Measurements from ENCODE around the gene KAT7. TPM values are rescaled to one million over a fixed set of nuclear protein-coding genes. Genes with fewer than 3 reads are reported as not detected.

Gene KAT7
- total RNA-seq, 1 donor from 2014 or later: 33.1 TPM

DNA sequence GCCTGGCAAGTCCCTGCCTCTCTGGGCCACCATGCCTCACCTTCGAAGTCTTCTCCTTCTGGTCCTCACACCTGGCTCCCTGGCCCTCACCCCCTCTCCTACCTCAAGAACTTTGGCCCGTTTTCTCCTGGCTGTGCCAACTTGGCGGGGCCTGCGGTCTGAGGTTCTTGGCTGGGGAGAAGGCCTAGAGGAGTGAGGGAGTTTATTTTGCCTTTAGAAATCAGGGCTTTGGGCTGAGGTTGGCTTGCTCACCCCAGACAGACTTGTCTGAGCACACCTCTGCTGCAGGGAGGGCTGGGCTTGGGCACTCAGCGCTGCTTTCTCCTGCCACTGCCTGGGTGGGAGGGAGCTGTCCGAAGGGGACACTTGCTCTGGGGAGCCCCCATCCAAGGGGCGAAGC, 82.7 kb downstream of the KAT7 start:
- Mint-ChIP-seq H3K27me3 (ENCODE audit: low read depth) (peaks cover 30% of the 10 kb centered on the region), H3K4me1 (ENCODE audit: low read depth) (no peaks in the 10 kb centered on the region), H3K36me3 (ENCODE audit: low read depth) (peaks cover 4% of the 10 kb centered on the region), H3K27ac (ENCODE audit: unreplicated experiment) (no peak overlapping the region), H3K9me3 (ENCODE audit: low read depth) (no peaks in the 10 kb centered on the region), H3K4me3 (ENCODE audit: unreplicated experiment) (no peak overlapping the region)
- DNase-seq (ENCODE audit: low spot score): no peak
- TF ChIP-seq, protein P1, sequence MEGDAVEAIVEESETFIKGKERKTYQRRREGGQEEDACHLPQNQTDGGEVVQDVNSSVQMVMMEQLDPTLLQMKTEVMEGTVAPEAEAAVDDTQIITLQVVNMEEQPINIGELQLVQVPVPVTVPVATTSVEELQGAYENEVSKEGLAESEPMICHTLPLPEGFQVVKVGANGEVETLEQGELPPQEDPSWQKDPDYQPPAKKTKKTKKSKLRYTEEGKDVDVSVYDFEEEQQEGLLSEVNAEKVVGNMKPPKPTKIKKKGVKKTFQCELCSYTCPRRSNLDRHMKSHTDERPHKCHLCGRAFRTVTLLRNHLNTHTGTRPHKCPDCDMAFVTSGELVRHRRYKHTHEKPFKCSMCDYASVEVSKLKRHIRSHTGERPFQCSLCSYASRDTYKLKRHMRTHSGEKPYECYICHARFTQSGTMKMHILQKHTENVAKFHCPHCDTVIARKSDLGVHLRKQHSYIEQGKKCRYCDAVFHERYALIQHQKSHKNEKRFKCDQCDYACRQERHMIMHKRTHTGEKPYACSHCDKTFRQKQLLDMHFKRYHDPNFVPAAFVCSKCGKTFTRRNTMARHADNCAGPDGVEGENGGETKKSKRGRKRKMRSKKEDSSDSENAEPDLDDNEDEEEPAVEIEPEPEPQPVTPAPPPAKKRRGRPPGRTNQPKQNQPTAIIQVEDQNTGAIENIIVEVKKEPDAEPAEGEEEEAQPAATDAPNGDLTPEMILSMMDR (IDR thresholded peaks at IDR 0.05): no peak

DNA sequence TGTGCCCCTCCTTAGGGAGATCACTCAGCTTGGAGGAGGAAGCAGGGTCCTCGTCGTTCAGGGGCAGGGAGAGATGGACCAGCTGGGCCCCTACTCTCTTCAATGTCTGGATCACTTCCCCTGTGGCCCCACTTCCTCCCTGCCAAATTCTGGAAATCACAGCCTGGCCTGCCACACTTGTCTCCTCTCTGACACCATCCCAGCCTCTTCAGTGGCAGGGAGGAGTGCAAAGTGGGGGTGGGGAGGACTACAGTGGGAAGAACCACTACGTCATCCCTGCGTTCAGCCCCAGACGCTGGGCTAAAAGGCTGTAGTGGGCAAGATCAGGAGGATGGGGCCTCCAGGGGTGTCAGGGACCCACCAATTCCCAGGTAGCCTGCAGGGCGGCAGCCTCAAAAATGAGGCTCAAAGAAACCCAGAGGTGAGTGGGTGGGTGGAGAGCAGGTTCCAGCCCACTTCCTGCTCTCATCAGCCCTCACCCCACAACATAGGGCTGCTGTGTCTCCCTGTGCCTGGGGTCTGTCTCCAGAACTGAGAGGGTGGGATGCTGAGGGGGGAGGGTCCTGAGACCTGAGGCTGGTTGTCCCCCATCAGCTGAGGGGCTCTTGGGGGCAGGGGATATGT, 84.4 kb downstream of the KAT7 start:
- H3K27me3 Mint-ChIP-seq (ENCODE audit: low read depth): peaks cover 26% of the 10 kb centered on the region
- no peak overlapping the region for H3K4me3 Mint-ChIP-seq (ENCODE audit: unreplicated experiment)
- no peaks in the 10 kb centered on the region for H3K36me3 Mint-ChIP-seq (ENCODE audit: low read depth)
- no peak for DNase-seq (ENCODE audit: low spot score)
- TF ChIP-seq, protein P1 (IDR thresholded peaks at IDR 0.05): no peak
- H3K27ac Mint-ChIP-seq (ENCODE audit: unreplicated experiment): no peak overlapping the region
- H3K4me1 Mint-ChIP-seq (ENCODE audit: low read depth): no peaks in the 10 kb centered on the region
- no peaks in the 10 kb centered on the region for H3K9me3 Mint-ChIP-seq (ENCODE audit: low read depth)

DNA sequence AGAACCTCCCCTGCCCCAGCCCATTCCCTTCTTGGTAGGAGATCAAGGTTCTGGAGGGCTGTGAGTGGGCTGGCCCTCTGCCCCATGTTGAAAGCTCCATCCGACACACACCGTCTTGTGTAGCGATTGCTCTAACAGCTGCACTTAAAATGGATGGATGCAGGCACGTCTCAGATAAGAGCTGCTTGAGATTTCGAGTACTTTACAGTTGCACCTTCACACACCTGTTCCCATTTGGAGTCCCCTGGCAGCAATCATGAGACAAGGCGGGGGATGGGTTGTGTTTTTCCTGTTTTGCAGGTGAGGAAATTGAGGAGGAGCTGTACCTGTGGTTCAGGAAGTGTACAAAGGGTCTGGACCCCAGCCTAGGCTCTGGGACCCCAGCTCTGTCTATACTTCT, 85.0 kb downstream of the KAT7 start:
- Mint-ChIP-seq H3K4me1 (ENCODE audit: low read depth) (no peaks in the 10 kb centered on the region), H3K4me3 (ENCODE audit: unreplicated experiment) (no peak overlapping the region), H3K27me3 (ENCODE audit: low read depth) (peaks cover 24% of the 10 kb centered on the region), H3K27ac (ENCODE audit: unreplicated experiment) (no peak overlapping the region), H3K36me3 (ENCODE audit: low read depth) (no peaks in the 10 kb centered on the region), H3K9me3 (ENCODE audit: low read depth) (no peaks in the 10 kb centered on the region)
- TF ChIP-seq, protein P1 (IDR thresholded peaks at IDR 0.05): no peak
- DNase-seq (ENCODE audit: low spot score): no peak

DNA sequence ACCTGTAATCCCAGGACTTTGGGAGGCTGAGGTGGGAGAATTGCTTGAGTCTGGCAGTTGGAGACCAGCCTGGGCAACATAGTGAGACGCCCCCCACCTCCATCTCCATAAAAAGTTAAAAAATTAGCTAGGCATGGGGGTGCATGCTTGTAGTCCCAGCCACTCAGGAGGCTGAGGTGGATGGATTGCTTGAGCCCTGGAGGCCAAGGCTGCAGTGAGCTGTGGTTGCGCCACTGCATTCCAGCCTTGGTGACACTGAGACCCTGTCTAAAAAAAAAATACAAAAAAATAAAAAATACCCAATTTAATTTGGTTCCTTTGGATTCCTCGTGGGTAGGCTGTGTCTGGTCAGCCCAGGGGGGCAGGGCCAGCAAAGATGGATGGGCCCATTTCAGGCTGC, 85.4 kb downstream of the KAT7 start:
- Mint-ChIP-seq H3K36me3 (ENCODE audit: low read depth) (no peaks in the 10 kb centered on the region), H3K4me3 (ENCODE audit: unreplicated experiment) (no peak overlapping the region), H3K27ac (ENCODE audit: unreplicated experiment) (no peak overlapping the region), H3K4me1 (ENCODE audit: low read depth) (no peaks in the 10 kb centered on the region), H3K27me3 (ENCODE audit: low read depth) (peaks cover 19% of the 10 kb centered on the region), H3K9me3 (ENCODE audit: low read depth) (no peaks in the 10 kb centered on the region)
- TF ChIP-seq, protein P1 (IDR thresholded peaks at IDR 0.05): no peak
- no peak for DNase-seq (ENCODE audit: low spot score)

DNA sequence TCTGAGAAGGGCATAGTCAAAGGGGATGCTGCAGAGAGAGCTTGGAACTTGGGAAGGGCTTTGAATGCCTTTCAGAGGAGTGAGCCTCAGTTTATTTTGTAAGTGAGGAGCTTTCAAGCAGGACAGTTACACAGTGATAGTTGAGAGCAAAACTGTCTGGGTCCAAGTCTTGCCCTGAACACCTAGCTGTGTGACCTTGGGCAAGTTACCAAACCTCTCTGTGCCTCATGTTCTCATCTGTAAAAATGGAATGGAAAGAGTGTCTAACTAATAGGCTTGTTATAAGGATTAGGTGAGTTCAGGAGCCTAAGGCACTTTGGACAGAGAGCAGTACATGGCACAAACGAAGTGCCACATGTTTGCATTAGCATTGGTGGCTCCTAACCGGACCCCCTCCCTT, 86.4 kb downstream of the KAT7 start:
- no peak for DNase-seq (ENCODE audit: low spot score)
- Mint-ChIP-seq H3K4me1 (ENCODE audit: low read depth) (no peaks in the 10 kb centered on the region), H3K27ac (ENCODE audit: unreplicated experiment) (no peak overlapping the region), H3K27me3 (ENCODE audit: low read depth) (peaks cover 27% of the 10 kb centered on the region), H3K36me3 (ENCODE audit: low read depth) (no peaks in the 10 kb centered on the region), H3K4me3 (ENCODE audit: unreplicated experiment) (no peak overlapping the region), H3K9me3 (ENCODE audit: low read depth) (no peaks in the 10 kb centered on the region)
- TF ChIP-seq, protein P1 (IDR thresholded peaks at IDR 0.05): no peak
